ENCODE measurements around the gene HUNK.
"Not testable (repeated sequence)": the region's sequence is repeated elsewhere in the genome, so short reads cannot be mapped to it uniquely, and the experiment has no call there.

The HUNK gene

DNA sequence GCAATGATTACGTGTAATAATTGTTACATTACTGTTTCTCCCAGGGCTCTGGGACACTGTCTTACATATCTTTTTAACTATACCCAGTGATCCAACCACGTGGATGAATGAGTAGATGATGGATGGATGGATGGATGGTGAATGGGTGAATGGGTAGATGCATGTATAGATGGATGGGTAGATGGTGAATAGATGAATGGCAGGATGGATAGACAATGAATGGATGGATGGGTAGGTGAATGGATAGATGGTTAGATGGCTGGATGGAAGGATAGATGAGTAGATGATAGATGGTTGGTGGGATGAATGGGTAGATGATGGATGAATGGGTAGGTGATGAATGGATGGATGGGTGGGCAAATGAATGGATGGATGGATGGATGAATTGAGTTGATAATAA is 135.9 kb downstream of the HUNK start:
- no peak for DNase-seq

DNA sequence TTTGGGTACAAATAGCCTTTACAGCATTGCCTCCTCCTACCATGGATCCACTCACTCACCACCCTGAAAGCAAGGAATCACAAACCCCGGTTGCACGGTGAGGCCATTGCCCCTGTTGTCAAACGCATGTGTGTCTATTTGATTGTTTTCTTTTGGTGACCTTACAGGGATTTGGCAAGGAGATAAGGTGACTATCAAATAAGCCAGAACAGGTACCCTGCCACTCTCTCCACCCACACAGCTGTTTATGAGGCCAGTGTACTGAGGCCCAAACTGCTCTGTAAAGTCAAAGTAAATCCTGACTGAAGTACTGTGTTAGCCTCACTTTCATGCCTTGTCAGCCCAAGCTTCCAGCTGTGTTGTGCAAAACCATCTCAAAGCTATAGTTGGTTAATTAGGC is 136.4 kb downstream of the HUNK start:
- DNase-seq = no peak

DNA sequence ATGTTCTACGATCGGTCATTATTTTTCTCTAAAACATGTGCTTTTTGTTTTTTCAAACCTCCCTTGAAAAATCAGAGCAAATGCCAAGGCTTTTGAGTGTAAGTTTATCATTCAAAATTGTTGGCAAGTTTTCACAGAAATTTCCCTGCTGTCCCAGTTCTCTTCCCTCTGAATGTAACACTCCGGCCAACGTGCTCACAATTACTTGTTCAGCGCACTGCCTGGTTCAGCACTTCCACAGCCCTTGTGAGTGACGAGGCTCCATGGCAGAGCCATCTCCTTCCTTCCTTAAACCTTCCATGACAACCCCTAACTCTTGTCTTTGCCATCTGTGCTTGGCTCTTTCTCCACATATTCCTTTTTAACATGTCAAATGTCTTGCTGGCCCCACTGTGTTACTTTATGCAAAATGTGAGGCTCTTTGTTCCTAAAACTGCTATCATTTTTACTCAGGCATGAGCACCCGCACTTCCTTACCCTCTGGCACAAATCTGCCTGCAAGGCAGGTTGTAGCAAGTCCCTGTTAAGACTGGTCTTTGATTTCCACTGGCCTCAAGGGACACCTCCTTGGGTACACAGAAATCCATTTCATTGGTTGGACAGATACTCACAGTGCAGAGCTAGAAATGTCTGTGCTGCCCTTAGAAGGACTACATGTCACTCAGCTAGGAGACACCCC is 142.8 kb downstream of the HUNK start:
- no peak for DNase-seq

DNA sequence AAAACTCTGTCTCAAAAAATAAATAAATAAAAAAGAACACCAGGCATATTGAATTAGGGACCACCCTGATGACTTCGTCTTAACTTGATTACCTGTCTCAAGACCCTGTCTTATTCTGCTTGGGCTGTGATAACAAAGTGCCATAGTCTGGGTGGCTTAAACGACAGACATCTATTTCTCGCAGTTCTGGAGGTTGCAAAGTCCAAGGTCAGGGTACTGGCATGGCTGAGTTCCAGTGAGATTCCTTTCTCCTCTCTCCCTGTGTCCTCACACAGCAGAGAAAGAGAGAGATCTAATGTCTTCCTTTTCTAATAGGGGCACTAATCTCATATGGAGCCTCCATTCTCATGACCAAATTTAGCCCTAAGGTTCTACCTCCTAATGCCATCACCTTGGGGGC is 145.6 kb downstream of the HUNK start:
- DNase-seq = no peak

GRCh38 chr21:32020564-32020963 is 147.7 kb downstream of the HUNK start:
- DNase-seq = no peak

DNA sequence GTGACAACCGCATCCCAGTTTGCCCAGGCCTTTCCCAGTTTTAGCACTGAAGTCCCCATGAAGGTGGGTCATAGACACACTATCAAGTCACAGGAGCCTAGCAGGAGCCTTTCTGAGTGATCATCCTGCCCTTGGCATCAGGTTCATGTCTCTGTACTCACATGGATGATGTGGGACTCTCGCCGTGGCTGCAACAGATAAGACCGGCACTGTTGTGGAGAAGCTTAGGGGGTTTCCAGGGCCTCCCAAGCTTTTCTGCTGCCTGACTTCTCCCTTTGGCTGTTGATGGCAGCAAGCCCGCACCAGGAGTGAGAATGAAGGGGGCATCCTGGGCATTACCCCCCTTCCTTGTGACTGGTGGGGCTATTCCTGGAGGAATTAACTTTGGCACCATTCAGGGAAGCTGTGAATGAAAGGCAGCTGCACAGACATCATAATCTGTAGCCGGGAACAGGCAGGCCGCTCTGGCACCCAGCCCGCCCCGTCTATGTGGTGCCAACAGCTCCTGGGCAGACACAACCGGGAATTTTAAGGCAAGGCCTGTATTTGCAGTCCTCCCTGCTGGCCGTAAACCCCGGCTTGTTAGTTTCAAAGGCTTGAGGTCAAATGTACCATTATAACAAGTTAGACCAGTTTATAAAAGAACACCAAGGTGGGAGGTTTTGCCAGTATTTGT is 148.6 kb downstream of the HUNK start:
- no peak for DNase-seq

DNA sequence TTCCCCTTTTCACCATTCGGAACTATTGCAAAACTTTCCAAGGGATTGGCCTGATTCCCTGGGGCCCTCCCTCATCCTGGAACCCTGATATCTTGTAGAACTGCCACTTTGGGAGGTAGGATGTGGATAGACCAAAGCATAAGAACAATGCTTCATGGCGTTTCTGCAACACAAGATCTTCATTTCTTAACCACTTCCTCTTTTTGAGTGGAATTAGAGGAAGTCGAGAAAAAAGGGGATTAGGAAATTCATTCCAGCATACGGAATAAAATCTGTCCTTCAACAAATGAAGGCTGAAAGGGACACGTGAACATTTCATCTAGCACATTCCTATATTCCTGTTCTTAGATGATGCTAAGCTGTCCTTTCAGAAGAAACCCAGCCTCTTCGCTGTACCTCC is 149.3 kb downstream of the HUNK start:
- no peak for DNase-seq

- DNase-seq = no peak
Measured at GRCh38 chr21:32030146-32030652, 157.4 kb downstream of the HUNK start.

DNA sequence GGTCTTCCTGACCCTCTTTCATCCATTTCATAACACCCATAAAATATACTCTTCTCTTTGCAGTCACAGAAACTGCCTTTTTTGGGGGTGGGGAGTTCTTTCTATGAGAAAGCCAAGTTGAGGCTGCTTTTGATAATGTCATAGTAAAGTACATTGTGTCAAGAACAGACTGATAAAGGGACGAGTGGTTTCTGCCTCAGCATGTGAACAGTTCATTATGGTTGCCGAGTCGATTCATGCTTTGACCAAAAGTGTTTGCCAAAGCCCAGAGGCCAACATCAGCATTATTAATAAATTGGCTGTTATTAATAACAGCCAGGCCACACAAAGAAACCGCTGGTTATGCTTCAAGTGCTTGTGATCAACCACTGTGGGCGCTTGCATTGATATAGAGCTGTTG is 162.0 kb downstream of the HUNK start:
- no peak for DNase-seq

DNA sequence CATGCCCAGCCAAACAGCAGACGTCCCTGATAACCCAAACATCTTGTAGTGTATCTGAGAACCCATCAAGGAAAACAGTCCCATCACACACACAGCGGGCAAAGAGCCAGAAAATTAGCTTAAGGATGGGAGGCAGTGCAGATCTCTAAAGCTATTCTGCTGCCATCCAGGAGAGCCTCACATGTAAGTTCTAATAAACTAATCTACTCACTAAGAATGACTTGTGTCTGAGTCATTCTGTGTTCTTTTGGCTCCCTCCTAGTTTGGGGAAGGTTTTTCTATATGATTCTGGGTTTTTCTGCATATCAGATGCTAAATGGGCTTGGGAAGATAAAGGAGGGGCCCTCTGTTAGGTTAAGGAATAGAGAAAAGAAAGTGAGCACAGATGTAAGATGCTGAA is 162.8 kb downstream of the HUNK start:
- no peak for DNase-seq

DNA sequence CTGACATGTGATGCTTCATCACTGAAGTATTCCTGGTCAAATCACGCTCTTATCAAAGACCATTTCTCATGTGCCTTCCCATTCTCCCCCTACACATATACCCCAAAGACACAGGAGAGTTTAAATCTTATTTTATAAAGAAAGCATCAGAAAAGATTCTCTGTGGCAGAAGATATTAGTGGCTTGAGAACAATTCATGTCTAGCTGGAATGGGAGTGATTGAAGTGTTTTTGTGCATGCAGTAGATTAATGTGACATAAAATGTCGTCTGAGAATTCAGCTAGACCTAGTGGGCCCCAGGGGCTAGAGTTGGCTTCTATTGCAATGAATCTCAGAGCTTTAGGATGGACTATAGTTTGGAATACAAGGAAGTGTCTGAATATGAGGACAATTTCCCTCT is 163.9 kb downstream of the HUNK start:
- DNase-seq = no peak

DNA sequence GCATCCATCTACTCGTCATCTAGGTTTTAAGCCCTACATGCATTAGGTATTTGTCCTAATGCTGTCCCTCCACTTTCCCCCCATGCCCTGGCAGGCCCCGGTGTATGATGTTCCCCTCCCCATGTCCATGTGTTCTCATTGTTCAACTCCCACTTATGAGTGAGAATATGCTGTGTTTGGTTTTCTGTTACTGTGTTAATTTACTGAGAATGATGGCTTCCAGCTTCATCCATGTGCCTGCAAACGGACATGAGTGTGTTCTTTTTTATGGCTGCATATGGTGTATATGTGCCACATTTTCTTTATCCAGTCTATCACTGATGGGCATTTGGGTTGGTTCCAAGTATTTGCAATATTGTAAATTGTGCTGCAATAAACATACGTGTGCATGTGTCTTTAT is 165.9 kb downstream of the HUNK start:
- not testable (repeated sequence) for DNase-seq

DNA sequence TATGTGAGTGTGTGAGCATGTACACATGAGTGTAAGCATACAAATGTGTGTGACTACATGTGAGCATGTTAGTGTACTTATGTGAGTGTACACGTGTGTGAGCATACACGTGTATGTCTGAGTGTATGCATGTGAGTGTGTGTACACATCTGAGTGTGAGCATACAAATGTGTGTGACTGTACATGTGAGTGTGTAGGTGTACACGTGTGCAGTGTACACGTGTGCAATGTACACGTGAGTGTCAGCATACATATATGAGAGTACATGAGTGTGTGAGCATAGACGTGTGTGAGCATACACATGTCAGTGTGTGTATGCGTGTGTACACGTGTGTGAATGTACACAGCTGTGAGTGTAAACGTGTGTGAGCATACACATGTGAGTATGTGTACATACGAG is 170.6 kb downstream of the HUNK start:
- no peak for DNase-seq

DNA sequence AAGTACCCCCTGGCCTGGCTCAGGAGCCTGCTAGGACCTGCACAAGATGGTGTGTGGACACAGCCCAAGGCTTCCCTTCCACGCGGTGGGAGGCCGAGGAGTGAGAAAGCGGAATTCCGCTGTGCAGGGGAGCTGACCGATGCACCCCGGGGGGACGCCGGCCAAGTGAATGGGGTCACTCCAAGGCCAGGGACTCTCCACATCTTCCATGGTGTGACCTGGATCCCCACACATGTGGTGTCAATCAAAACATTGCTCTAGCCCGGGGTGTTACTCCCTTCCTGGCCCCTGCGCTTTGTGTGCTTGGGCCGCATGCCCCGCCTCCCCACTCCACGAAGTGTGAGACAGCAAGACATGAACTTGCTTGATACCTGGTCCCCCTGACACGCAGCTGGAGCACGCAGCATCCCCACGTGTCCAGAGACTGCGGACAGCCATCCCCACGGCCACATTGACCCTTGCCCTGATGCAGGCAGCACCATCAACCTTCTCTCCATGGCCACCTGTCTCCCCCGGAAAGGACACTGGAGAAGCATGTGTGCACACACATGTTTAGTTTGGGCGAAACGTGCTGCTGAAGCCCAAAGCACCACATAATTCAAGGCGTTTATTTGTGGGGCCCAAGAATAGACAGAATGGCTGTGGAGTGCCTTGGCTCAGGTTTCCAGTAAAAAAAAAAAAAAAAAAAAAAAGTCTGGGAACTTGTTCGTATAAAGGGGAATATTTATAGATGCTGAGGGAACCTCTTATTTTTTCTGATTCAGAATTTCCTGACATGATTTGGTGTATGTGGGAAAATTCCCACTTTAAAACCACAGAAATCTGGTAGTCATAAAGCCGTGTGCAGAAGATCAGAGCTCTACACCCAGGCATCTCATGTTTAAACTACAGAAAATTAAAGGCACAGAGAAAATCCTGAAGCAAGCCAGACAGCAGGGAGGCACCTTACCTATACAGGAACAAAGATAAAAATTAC is 171.7 kb downstream of the HUNK start:
- no peak for DNase-seq

DNA sequence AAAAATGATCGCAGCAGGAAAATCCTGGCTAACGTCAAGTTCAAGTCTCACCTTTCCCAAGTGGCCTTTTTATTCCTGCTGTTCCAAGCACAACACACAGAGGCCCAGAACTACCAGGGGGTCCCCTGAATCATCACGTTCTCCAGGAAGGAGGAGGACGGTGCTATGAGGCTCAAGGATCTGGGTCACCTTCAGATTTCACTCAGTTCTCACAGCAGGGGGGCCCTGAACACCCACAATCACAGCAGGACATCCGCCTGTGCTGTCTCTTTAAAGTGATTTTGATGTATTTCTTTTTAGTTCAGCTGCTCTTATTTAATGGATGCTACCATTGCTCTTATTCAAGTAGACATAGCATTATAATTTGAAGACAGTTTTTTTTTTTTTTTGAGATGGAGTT is 173.4 kb downstream of the HUNK start:
- no peak for DNase-seq

- no peak for DNase-seq
Measured at GRCh38 chr21:32048353-32048752, 175.5 kb downstream of the HUNK start.
